Mammary microvascular endothelial cell (primary cell): Measurements from ENCODE around the gene HDHD5. TPM values are rescaled to one million over a fixed set of nuclear protein-coding genes. Genes with fewer than 3 reads are reported as not detected.

Source experiments
- total RNA-seq: library from RNA; depleted of rRNA; stranded (reverse); fragments of >200 nt; gene quantifications from 2 replicates; pipeline ENCODE4 v1.2.3, GENCODE V29; 2015

The HDHD5 gene
- 39.6 and 51.2 TPM in 2 replicates for total RNA-seq

GRCh38 chr22:17158568-17159503 is at the start of gene HDHD5:
Gene HDHD5, minus strand, starts transcription at chr22:17159277. Its CDS starts 26 bp downstream, at chr22:17159251.

GRCh38 chr22:17121233-17122195 is 37.6 kb downstream of the HDHD5 start, which contains the start of gene TMEM121B:
Gene TMEM121B, minus strand, starts transcription at chr22:17121360. Its CDS starts 233 bp downstream, at chr22:17121127.

Other genes with a start within 250 kb of the HDHD5 start
- not detected in 2 replicates for gene GAB4, start 151.1 kb downstream of the HDHD5 start, total RNA-seq
- gene IL17RA, start 74.3 kb downstream of the HDHD5 start, total RNA-seq, result 6.8 and 11.9 TPM in 2 replicates
- 0.10 and 0.33 TPM in 2 replicates for gene TMEM121B, start 37.9 kb downstream of the HDHD5 start, total RNA-seq
- gene ADA2, start 60.2 kb upstream of the HDHD5 start, total RNA-seq, result 15.3 and 15.8 TPM in 2 replicates
- gene CECR2, start 210.2 kb upstream of the HDHD5 start, total RNA-seq, result 0.05 and 0.13 TPM in 2 replicates